CD4-positive, alpha-beta T cell treated with Interleukin-2 at 100 ng/mL for 4 hours (primary cell): ENCODE results near the gene ZNF71.

Experiments used
- DNase-seq: peaks from one replicate; pipeline ENCODE4 v3.0.0-alpha.2; 2020; ENCODE audit warnings: low spot score

The ZNF71 gene

GRCh38 chr19:56594783-56595547, at the start of gene ZNF71:
TSS of gene ZNF71 (plus strand) at chr19:56595302. CDS start at chr19:56601559, 6,257 bp downstream.
- DNase-seq = peak; percentile 86

GRCh38 chr19:56547535-56547934, 47.6 kb upstream of the ZNF71 start:
- no peak for DNase-seq

- DNase-seq = no peak
These were observed 40.7 kb upstream of the ZNF71 start for GRCh38 chr19:56554272-56554869.

- DNase-seq = no peak
These were observed 32.3 kb upstream of the ZNF71 start for GRCh38 chr19:56562766-56563165.

GRCh38 chr19:56566904-56567273, 28.2 kb upstream of the ZNF71 start:
- DNase-seq = peak; percentile 32

GRCh38 chr19:56567274-56568120, 27.6 kb upstream of the ZNF71 start, which contains the start of gene ZNF470:
TSS of gene ZNF470 (plus strand) at chr19:56567468. CDS start at chr19:56570312, 2,844 bp downstream.
- peak; percentile 87 for DNase-seq

- no peak for DNase-seq
These were observed 22.5 kb upstream of the ZNF71 start for GRCh38 chr19:56572589-56572988.

- no peak for DNase-seq
These were observed 21.2 kb upstream of the ZNF71 start for GRCh38 chr19:56573914-56574313.

- no peak for DNase-seq
These were observed 17.1 kb upstream of the ZNF71 start for GRCh38 chr19:56577719-56578602.

GRCh38 chr19:56594446-56594782, 688 bp upstream of the ZNF71 start:
- DNase-seq = no peak

- no peak for DNase-seq
These were observed 422 bp downstream of the ZNF71 start for GRCh38 chr19:56595548-56595899.

GRCh38 chr19:56596676-56597075, 1.6 kb downstream of the ZNF71 start:
- DNase-seq = no peak

GRCh38 chr19:56597696-56598095, 2.6 kb downstream of the ZNF71 start:
- no peak for DNase-seq

GRCh38 chr19:56601375-56601774, 6.3 kb downstream of the ZNF71 start:
- no peak for DNase-seq

- no peak for DNase-seq
These were observed 8.7 kb downstream of the ZNF71 start for GRCh38 chr19:56603829-56604228.

GRCh38 chr19:56608274-56608964, 13.3 kb downstream of the ZNF71 start:
- DNase-seq = no peak

GRCh38 chr19:56611288-56611687, 16.2 kb downstream of the ZNF71 start:
- no peak for DNase-seq

- no peak for DNase-seq
These were observed 17.6 kb downstream of the ZNF71 start for GRCh38 chr19:56612737-56613136.

GRCh38 chr19:56613639-56614038, 18.5 kb downstream of the ZNF71 start:
- no peak for DNase-seq

- no peak for DNase-seq
These were observed 22.4 kb downstream of the ZNF71 start for GRCh38 chr19:56617531-56617930.

- no peak for DNase-seq
These were observed 24.0 kb downstream of the ZNF71 start for GRCh38 chr19:56619121-56619520.
